WI38 (cell line): Measurements from ENCODE around the gene RNF8.

Experiments
- H3K4me3 ChIP-seq: 2 replicates; pipeline ENCODE4 v1.5.1; 2011; ENCODE audit warnings: low read depth, mild to moderate bottlenecking, control low read depth, low read length
- CTCF ChIP-seq: IDR thresholded peaks from 2 replicates; pipeline ENCODE4 v1.5.1; 2012; ENCODE audit warnings: low read depth, mild to moderate bottlenecking, control low read depth, low read length

Gene RNF8

DNA sequence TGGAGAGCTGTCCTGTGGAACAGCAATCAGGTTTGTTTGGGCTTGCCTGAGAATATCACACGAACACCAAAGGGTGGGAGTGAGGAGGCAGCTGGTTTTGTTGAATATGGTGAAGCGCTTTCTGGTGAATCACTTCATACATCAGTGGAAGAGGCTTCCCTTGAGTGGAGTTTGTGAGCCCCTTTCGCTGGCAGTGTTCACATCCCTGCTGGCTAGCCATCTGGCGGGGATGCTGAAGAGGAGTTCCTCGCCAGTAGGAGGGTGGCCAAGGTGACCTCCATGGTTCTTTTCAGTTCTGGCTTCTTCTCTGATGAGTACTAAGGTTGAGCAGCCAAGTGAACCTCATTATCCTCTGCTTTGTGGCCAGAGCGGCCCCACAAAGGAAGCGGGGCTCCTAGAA is 37.7 kb upstream of the RNF8 start:
- no peak for TF ChIP-seq CTCF
- H3K4me3 ChIP-seq, result no peak overlapping the region

GRCh38 chr6:37317312-37318038 is 36.3 kb upstream of the RNF8 start:
- H3K4me3 ChIP-seq, result no peak overlapping the region
- no peak for TF ChIP-seq CTCF

DNA sequence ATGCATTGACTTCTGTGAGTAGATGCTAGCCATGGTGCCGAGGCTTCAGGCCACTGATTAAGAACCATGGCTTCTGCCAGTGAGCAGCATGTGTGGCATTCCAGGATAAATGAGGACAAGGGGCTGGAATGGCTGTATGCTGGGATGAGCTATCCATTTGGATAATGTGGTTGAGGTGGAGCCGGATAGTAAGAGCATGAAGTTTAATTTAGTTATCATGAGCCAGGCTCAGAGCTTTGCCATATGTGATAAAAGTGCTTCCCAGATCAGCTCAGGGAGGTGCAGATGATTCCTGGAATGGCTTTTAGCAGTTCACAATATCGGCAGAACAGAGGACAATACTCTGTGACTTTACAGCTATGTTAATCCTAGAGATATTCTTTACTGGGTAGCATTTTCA is 34.6 kb upstream of the RNF8 start:
- no peak overlapping the region for H3K4me3 ChIP-seq
- no peak for TF ChIP-seq CTCF

GRCh38 chr6:37319856-37320480 is 33.8 kb upstream of the RNF8 start:
- no peak overlapping the region for H3K4me3 ChIP-seq
- no peak for TF ChIP-seq CTCF

DNA sequence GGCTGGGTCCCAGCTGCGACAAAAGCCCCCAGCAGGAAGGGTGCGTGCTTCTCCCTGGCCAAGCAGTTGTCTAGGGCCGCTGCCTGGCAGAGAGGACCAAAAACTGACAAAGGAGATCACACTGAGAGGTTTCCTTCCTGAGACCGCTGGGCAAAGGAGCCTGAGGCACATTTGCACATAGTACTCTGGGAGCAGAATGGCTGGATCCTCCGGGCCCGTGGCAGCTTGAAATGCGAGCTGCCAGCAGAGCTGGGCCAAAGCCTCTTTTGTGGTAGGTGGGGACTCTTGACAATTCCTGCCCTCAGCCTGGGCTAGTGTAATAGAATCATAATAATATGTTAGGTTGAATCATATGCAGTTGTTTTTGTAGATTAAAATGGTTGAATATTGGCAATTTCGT is 33.1 kb upstream of the RNF8 start:
- no peak for TF ChIP-seq CTCF
- no peak overlapping the region for H3K4me3 ChIP-seq

GRCh38 chr6:37321101-37321500 is 32.7 kb upstream of the RNF8 start:
- TF ChIP-seq CTCF, result no peak
- H3K4me3 ChIP-seq, result no peak overlapping the region
